ENCODE measurements around the gene GNA15.

GRCh38 chr19:3201072-3201700 lies 65.4 kb downstream of the GNA15 start:
- TF ChIP-seq, protein P1, sequence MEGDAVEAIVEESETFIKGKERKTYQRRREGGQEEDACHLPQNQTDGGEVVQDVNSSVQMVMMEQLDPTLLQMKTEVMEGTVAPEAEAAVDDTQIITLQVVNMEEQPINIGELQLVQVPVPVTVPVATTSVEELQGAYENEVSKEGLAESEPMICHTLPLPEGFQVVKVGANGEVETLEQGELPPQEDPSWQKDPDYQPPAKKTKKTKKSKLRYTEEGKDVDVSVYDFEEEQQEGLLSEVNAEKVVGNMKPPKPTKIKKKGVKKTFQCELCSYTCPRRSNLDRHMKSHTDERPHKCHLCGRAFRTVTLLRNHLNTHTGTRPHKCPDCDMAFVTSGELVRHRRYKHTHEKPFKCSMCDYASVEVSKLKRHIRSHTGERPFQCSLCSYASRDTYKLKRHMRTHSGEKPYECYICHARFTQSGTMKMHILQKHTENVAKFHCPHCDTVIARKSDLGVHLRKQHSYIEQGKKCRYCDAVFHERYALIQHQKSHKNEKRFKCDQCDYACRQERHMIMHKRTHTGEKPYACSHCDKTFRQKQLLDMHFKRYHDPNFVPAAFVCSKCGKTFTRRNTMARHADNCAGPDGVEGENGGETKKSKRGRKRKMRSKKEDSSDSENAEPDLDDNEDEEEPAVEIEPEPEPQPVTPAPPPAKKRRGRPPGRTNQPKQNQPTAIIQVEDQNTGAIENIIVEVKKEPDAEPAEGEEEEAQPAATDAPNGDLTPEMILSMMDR (IDR thresholded peaks at IDR 0.05): no peak
- no peak for TF ChIP-seq POLR2AphosphoS5 (IDR thresholded peaks at IDR 0.05)
- no peak for TF ChIP-seq POLR2A (IDR thresholded peaks at IDR 0.05)

Data from sigmoid colon (tissue), 4 donors.